Mesothelial cell of epicardium (in vitro differentiated cells): ENCODE data around the gene NFKBIA. TPM values are rescaled to one million over a fixed set of nuclear protein-coding genes. Genes with fewer than 3 reads are reported as not detected.
A peak's percentile ranks its signal among the peaks of the same experiment; 100 is the strongest.
"Not testable (repeated sequence)": the region's sequence is repeated elsewhere in the genome, so short reads cannot be mapped to it uniquely, and the experiment has no call there.

Source experiments
- DNase-seq, 2 experiments: peaks; one replicate each; pipeline ENCODE4 v3.0.0; 2021; ENCODE audit warnings: low spot score in 2 of 2; ENCODE audit not compliant: unreplicated experiment in 2 of 2
- H3K27ac Mint-ChIP-seq: 2 replicates; pipeline ENCODE4 v1.8.0; 2021; ENCODE audit warnings: mixed read lengths
- H3K27me3 Mint-ChIP-seq: 2 replicates; pipeline ENCODE4 v1.8.0; 2021; ENCODE audit warnings: low read depth, mixed read lengths
- H3K36me3 Mint-ChIP-seq: 2 replicates; pipeline ENCODE4 v1.8.0; 2021; ENCODE audit warnings: mixed read lengths
- H3K4me1 Mint-ChIP-seq: 2 replicates; pipeline ENCODE4 v1.8.0; 2021; ENCODE audit warnings: mixed read lengths
- H3K4me3 Mint-ChIP-seq: 2 replicates; pipeline ENCODE4 v1.8.0; 2021; ENCODE audit warnings: mild to moderate bottlenecking, moderate library complexity, mixed read lengths
- H3K9me3 Mint-ChIP-seq: 2 replicates; pipeline ENCODE4 v1.8.0; 2021; ENCODE audit warnings: mixed read lengths
- total RNA-seq: library from RNA; stranded (reverse); gene quantifications from 3 replicates; pipeline ENCODE4 v1.2.1, GENCODE V29; 2021
- TF ChIP-seq, protein P1 (sequence below): fragments of 200-600 bp; sonication (generic); IDR thresholded peaks from one replicate; pipeline ENCODE4 v1.5.0; 2021; ENCODE audit warnings: antibody characterized with exemption; ENCODE audit not compliant: unreplicated experiment

Gene NFKBIA, protein sequence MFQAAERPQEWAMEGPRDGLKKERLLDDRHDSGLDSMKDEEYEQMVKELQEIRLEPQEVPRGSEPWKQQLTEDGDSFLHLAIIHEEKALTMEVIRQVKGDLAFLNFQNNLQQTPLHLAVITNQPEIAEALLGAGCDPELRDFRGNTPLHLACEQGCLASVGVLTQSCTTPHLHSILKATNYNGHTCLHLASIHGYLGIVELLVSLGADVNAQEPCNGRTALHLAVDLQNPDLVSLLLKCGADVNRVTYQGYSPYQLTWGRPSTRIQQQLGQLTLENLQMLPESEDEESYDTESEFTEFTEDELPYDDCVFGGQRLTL
- 196 to 218 TPM (median 205 TPM) in 3 replicates for total RNA-seq

DNA sequence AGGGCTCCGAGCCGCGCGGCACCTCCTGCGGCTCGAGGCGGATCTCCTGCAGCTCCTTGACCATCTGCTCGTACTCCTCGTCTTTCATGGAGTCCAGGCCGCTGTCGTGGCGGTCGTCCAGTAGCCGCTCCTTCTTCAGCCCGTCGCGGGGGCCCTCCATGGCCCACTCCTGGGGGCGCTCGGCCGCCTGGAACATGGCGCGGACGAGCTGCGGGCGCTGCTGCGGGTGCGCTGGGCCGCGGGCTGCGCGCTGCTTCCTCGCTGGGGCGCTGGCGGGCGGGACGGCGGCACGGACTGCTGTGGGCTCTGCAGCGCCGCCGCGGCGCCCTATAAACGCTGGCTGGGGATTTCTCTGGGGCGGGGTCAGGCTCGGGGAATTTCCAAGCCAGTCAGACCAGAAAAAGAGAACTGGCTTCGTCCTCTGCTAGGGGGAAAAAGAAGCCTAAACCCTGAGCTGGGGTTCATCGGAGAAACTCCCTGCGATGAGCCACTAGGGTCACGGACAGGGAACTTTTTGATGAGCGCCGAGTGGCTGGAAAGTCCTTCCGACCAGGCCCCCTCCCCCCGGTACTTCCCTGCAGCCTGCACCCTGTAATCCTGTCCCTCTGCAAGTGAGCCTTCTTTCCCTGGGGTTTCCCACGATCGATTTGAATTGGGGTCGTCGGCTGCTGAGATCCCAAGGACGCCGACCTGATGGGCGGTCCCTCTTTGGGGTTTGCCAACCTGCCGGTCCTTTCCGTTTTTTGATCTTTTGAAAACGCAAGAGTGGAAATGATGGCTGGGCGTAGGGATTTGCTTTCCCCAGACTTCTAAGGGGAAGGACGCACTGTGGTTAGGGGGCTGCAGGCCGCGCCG is at the start of gene NFKBIA:
Gene NFKBIA (minus strand): TSS at position 301 of the 855 bp plus-strand sequence. CDS start 105 bp downstream, at position 196.
- H3K4me3 Mint-ChIP-seq = peak within 1 kb of the TSS; percentile 91
- DNase-seq = peak; percentile 81 to 94
- no peaks in the 10 kb centered on the region for H3K9me3 Mint-ChIP-seq
- peaks cover 52% of the 10 kb centered on the region for H3K4me1 Mint-ChIP-seq
- H3K36me3 Mint-ChIP-seq = peaks cover 29% of the 10 kb centered on the region
- TF ChIP-seq, protein P1, sequence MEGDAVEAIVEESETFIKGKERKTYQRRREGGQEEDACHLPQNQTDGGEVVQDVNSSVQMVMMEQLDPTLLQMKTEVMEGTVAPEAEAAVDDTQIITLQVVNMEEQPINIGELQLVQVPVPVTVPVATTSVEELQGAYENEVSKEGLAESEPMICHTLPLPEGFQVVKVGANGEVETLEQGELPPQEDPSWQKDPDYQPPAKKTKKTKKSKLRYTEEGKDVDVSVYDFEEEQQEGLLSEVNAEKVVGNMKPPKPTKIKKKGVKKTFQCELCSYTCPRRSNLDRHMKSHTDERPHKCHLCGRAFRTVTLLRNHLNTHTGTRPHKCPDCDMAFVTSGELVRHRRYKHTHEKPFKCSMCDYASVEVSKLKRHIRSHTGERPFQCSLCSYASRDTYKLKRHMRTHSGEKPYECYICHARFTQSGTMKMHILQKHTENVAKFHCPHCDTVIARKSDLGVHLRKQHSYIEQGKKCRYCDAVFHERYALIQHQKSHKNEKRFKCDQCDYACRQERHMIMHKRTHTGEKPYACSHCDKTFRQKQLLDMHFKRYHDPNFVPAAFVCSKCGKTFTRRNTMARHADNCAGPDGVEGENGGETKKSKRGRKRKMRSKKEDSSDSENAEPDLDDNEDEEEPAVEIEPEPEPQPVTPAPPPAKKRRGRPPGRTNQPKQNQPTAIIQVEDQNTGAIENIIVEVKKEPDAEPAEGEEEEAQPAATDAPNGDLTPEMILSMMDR = no peak
- H3K27ac Mint-ChIP-seq = peak within 1 kb of the TSS; percentile 99
- H3K27me3 Mint-ChIP-seq = no peaks in the 10 kb centered on the region

DNA sequence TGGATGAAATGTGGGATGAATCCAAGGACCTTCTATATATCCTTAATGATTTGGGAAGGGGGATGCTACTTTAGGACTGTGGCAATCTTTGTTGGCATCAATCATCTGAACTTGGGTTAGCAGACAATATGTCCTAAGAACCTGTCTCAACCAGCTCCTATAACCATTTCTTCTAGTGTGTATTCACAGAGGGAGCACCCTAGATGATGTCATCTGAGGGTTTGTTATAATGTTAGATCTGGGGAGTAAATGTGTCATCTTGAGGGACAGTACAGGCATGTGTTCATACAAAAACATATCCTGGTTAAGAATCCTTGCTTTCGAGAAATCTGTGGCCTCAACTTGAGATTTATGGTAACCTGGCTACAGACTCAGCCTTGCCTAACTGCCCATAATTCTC is 41.9 kb upstream of the NFKBIA start:
- no peak for DNase-seq
- H3K4me1 Mint-ChIP-seq = no peaks in the 10 kb centered on the region
- no peak overlapping the region for H3K27ac Mint-ChIP-seq
- H3K27me3 Mint-ChIP-seq = peaks cover 2% of the 10 kb centered on the region
- H3K9me3 Mint-ChIP-seq = peaks cover 6% of the 10 kb centered on the region
- no peak overlapping the region for H3K4me3 Mint-ChIP-seq
- H3K36me3 Mint-ChIP-seq = no peaks in the 10 kb centered on the region
- TF ChIP-seq, protein P1 = no peak

DNA sequence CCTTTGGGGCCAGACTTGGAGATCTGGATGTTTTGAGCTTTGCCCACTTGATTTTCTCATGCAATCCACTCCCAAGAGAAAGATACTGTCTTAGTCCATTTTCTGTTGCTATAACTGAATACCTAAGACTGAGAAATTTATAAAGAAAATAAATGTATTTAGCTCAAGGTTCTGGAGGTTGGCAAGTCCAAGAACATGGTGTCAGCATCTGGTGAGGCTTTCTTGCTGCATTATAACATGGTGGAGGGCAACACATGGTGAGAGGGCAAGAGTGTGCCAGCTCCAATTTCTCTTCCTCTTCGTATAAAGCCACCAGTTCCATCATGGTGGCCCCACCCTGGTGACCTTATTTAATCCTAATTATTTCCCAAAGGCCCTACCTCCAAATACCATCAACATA is 39.6 kb upstream of the NFKBIA start:
- H3K4me1 Mint-ChIP-seq = no peaks in the 10 kb centered on the region
- H3K36me3 Mint-ChIP-seq = no peaks in the 10 kb centered on the region
- peaks cover 6% of the 10 kb centered on the region for H3K9me3 Mint-ChIP-seq
- TF ChIP-seq, protein P1 = no peak
- H3K4me3 Mint-ChIP-seq = no peak overlapping the region
- DNase-seq = no peak
- no peak overlapping the region for H3K27ac Mint-ChIP-seq
- H3K27me3 Mint-ChIP-seq = peaks cover 2% of the 10 kb centered on the region

DNA sequence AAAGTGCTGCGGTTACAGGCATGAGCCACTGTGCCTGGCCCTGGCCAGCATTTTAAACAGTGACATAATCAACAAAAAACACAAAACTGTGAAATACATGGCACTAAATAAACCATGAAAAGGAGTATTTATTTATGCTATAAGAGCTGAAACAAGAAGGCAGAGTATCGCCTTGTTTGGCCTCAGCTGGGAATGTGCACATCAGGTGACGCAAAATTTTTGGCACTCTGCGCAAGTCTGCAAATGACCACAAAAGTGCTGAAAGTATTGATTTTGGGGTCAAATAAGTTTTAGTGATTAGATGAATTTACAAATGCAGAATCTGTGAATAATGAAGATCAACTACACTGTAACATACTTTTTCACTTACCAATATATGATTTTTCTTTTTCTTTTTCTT is 36.6 kb upstream of the NFKBIA start:
- H3K4me1 Mint-ChIP-seq = no peaks in the 10 kb centered on the region
- no peaks in the 10 kb centered on the region for H3K36me3 Mint-ChIP-seq
- TF ChIP-seq, protein P1 = no peak
- H3K27ac Mint-ChIP-seq = no peak overlapping the region
- H3K4me3 Mint-ChIP-seq = no peak overlapping the region
- no peaks in the 10 kb centered on the region for H3K27me3 Mint-ChIP-seq
- peaks cover 11% of the 10 kb centered on the region for H3K9me3 Mint-ChIP-seq
- no peak for DNase-seq

DNA sequence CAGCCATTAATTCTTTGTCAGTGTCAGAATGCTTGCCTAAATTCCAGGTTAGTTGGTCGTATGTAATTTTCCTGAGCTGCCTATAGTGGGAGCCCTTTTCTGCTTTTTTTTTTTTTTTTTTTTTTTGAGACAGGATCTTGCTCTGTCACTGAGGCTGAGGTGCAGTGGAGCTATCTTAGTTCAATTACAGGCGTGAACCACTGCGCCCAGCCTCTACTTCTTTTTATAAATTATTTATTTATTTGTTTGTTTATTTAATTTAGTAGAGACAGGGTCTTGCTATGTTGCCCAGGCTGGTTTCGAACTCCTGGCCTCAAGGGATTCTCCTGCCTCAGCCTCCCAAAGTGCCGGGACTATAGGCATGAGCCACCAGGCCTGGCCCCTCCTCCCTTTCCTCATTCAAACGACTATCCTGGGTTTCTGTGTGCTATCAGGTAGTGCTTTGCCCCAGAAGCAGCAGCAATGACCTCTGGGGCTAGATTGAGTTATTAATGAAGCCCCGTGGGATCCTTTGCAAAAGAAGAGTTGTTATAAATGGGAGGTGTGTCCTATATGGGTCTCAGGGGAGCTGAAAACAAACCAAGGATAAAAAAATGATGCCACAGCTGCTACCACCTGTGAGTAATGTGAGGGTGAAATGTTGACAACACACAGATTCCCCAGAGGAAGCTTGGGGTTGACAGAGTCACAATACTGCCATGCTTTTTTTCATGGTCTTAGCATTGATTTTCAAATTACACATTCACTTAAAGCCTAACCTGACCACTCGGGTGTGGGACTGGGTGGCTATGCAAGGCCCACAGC is 34.6 kb upstream of the NFKBIA start:
- H3K4me3 Mint-ChIP-seq = no peak overlapping the region
- H3K27ac Mint-ChIP-seq = no peak overlapping the region

DNA sequence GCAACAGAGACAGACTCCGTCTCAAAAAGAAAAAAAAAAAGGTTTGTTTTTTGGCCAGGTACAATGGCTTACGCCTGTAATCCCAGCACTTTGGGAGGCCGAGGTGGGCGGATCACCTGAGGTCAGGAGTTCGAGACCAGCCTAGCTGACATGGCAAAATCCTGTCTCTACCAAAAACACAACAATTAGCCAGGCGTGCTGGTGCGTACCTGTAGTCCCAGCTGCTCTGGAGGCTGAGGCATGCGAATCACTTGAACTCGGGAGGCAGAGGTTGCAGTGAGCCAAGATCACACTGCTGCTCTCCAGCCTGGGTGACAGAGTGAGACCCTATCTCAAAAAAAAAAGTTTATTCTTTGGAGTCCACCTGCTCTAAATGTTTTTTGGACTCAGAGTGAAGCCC is 33.9 kb upstream of the NFKBIA start:
- not testable (repeated sequence) for H3K36me3 Mint-ChIP-seq, H3K27me3 Mint-ChIP-seq, H3K27ac Mint-ChIP-seq, DNase-seq, H3K4me1 Mint-ChIP-seq, H3K9me3 Mint-ChIP-seq, H3K4me3 Mint-ChIP-seq

More for the DNA sequence above, 34.6 kb upstream of the NFKBIA start:
- Mint-ChIP-seq H3K27me3 (no peaks in the 10 kb centered on the region), H3K9me3 (peaks cover 5% of the 10 kb centered on the region), H3K36me3 (no peaks in the 10 kb centered on the region), H3K4me1 (no peaks in the 10 kb centered on the region)
- TF ChIP-seq, protein P1 = peak; percentile 71
- no peak for DNase-seq
